ENCODE results near the gene NFATC1.

Gene NFATC1

DNA sequence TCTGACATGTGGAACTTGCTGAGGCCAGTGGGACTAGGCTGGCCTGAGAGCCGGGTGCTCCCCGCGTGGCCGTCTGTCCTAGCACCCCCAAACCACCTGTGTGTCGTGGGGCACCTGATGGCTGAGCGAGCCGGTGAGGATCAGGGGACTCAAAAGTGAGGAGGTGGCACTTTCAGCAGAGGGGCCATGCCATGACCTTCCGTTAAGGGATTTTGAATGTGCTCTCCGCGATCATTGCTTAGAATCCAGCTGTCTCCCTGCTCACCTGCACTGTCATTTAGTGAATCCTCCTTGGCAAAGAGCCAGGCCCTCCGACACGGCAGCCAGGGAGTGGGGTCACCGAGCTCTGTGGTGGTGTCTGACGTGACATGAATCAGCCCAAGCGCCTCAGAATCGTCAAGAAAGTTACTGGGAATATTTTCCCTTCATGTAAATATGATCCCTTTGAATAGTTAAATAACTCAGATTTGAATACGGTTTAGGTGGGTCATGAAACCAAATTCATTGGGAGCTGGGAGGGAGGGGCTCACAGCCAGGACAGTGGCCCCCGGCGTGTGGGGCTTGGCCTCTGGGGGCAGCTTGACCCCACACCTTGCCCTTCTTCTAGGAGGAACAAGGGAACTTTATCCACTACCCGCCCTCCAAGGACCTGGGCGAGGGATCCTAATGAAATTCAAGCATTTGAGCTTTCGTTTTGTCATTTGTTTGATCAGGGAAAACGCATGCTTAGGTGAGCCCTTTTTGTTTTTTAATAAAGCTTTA lies 9.5 kb downstream of the NFATC1 start:
- DNase-seq (ENCODE audit: low read depth) = no peak

DNA sequence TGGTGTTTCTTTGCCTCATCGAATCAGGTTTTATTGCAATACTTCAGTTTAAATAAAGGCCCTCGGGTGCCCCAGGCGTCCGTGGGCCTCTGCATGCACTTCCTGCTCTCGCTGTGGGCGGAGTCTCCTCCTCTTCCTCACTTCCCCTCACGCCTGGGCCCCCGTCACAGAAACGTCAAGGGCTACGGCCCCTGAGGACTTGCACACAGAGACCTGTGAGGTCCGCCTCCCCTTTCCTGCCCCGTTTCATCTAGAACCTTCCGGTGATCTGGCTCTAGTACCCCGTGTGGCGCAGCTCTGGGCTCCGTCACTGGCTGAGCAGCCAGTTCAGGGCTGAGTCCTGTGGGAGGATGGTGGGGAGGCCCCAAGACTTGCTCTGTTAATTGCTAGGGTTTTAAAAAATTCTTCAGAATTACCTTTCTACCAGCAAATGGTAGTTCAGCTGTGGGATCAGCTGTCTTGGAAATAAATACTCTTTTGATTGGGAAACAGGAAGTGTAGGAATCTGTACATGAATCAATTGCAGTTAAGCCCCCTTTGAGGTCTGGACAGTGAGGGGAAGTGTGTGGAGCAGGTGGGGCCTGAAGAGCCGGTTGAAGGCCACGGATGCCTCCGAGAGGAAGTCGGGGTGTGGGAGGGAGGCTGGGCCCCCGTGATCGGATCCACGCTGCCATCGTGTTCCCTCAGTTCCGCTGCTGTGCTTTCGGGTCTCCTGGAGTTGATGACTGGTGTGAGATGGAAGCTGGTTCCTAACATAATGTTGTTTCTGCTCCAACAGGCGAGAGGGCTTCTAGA lies 10.2 kb downstream of the NFATC1 start:
- DNase-seq (ENCODE audit: low read depth) = no peak

- DNase-seq (ENCODE audit: low read depth) = no peak
Observed at GRCh38 chr18:79406708-79407107, 11.0 kb downstream of the NFATC1 start.

GRCh38 chr18:79409313-79409712 lies 13.6 kb downstream of the NFATC1 start:
- DNase-seq (ENCODE audit: low read depth) = no peak

- DNase-seq (ENCODE audit: low read depth) = no peak
Observed at GRCh38 chr18:79410171-79410641, 14.5 kb downstream of the NFATC1 start.

DNA sequence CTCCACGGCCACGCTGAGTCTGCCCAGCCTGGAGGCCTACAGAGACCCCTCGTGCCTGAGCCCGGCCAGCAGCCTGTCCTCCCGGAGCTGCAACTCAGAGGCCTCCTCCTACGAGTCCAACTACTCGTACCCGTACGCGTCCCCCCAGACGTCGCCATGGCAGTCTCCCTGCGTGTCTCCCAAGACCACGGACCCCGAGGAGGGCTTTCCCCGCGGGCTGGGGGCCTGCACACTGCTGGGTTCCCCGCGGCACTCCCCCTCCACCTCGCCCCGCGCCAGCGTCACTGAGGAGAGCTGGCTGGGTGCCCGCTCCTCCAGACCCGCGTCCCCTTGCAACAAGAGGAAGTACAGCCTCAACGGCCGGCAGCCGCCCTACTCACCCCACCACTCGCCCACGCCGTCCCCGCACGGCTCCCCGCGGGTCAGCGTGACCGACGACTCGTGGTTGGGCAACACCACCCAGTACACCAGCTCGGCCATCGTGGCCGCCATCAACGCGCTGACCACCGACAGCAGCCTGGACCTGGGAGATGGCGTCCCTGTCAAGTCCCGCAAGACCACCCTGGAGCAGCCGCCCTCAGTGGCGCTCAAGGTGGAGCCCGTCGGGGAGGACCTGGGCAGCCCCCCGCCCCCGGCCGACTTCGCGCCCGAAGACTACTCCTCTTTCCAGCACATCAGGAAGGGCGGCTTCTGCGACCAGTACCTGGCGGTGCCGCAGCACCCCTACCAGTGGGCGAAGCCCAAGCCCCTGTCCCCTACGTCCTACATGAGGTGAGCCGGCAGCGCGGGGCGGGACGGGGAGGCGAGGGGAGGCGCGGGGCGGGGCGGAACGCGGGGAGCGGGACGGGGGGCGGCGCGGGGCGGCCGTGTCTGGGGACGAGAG lies 15.2 kb downstream of the NFATC1 start:
- DNase-seq (ENCODE audit: low read depth) = no peak

- DNase-seq (ENCODE audit: low read depth) = no peak
Observed at GRCh38 chr18:79411614-79412526, 16.1 kb downstream of the NFATC1 start.

DNA sequence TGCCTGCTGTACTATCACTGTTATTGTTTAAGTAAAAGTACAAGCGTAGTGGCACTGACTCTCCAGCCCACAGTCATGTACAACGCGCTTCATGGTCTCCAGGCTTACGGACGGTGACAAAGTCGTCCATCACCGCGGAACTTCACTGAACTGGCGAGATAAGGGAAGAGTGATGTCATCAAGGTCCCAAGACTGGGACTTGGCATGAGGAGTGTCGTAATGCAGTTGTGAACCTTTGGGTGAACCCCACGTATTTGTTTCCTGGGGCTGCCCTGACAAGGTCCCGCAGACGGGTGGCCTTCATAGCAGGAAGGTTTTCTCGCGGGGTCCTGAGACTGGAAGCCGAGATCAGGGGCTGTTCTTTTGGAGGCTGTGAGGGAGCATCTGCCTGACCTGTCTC lies 17.3 kb downstream of the NFATC1 start:
- no peak for DNase-seq (ENCODE audit: low read depth)

GRCh38 chr18:79413426-79413825 lies 17.7 kb downstream of the NFATC1 start:
- no peak for DNase-seq (ENCODE audit: low read depth)

- no peak for DNase-seq (ENCODE audit: low read depth)
Observed at GRCh38 chr18:79413901-79414300, 18.2 kb downstream of the NFATC1 start.

DNA sequence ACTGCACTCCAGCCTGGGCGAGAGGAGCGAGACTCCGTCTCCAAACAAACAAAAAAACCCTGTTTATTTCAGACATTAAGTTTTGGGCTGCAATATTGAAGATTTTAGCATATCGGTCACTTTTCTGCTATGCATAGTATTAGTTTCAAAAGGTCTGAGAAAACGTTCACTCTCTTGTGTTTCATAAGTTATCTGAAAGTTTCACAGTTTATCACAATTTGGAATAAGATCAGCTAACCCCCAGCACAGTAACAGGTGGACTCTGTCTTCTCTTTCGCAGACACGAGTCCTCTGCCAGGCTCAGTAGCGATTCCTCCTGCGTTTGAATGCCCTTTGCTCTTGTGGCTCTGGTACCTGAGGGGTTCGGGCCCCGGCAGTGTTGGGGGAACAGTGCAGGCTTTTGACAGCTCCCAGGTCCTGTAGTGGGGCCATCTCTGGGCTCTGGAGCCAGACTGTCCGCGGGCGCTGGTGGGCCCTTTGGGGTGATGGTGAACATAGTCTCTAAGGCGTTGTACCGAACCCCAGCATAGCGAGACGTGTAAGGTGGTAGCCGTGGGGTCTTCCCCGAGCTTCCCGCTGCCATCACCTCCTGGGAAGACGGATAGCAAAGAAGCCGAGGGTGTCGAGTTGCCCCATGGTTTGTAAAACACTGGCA lies 20.4 kb downstream of the NFATC1 start:
- DNase-seq (ENCODE audit: low read depth) = no peak

DNA sequence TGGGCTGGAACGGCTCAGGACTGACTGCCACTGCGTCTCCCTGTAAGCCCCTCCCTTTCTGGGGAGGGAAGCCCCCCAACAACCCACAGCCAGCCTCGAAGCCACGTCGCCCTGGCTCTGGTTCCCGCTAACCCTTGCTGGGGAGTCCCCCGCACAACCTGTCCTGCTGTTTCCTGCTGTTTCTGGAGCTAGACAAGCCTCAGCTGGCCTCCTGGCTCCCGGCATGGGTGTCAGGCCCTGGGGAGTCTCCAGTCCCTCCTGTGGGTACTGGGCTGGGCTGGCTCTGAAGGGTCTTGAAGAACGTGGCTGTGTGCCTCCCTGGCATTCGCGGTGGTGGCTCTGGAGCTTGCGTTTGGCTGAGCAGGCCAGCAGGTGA lies 20.9 kb downstream of the NFATC1 start:
- DNase-seq (ENCODE audit: low read depth) = no peak

- DNase-seq (ENCODE audit: low read depth) = no peak
Observed at GRCh38 chr18:79418236-79418635, 22.5 kb downstream of the NFATC1 start.

- DNase-seq (ENCODE audit: low read depth) = no peak
Observed at GRCh38 chr18:79418642-79419041, 22.9 kb downstream of the NFATC1 start.

DNA sequence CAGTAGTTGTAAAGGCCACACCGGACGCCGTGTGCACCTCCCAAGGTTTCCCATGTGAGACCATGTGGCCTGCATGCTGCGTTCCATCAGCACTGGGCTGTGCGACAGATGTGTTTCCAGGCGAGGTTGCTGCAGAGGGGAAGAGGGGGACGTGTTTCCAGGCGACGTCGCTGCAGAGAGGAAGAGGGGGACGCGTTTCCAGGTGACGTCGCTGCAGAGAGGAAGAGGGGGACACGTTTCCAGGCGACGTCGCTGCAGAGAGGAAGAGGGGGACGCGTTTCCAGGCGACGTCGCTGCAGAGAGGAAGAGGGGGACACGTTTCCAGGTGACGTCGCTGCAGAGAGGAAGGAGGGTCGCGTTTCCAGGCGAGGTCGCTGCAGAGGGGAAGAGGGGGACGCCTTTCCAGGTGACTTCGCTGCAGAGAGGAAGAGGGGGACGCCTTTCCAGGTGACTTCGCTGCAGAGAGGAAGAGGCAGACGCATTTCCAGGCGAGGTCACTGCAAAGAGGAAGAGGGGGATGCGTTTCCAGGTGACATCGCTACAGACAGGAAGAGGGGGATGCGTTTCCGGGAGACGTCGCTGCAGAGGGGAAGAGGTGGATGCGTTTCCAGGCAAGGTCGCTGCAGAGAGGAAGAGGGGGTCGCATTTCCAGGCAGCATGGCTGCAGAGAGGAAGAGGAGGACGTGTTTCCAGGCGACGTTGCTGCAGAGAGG lies 24.5 kb downstream of the NFATC1 start:
- DNase-seq (ENCODE audit: low read depth) = no peak

GRCh38 chr18:79421275-79421857 lies 25.6 kb downstream of the NFATC1 start:
- no peak for DNase-seq (ENCODE audit: low read depth)

- DNase-seq (ENCODE audit: low read depth) = no peak
Observed at GRCh38 chr18:79422022-79422782, 26.5 kb downstream of the NFATC1 start.

DNA sequence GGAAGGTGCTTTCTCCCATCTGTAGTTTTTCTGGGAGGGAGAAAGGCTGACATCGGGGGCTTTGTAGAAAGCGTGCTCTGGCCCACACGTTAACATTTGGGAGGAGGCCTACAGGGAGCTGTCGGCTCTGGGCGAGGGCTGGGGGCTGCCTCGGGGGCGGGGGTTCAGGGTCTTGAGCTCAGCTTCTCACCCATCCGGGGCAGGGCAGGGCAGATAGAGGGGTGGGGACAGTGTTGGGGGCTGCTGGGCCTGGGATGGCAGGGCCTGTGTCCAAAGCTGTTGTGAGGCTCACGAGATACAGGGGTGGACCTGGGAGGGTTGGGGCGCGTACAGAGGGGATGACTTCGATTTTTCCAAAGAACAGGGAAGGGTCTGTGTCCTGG lies 27.0 kb downstream of the NFATC1 start:
- no peak for DNase-seq (ENCODE audit: low read depth)

Measured in HS-27A (cell line).